ENCODE data around the gene KCNQ4. TPM values are rescaled to one million over a fixed set of nuclear protein-coding genes. Genes with fewer than 3 reads are reported as not detected.

Gene KCNQ4
- 0.44 TPM in 1 of 2 replicates, not detected in the other for total RNA-seq (2012; rRNA removed)

DNA sequence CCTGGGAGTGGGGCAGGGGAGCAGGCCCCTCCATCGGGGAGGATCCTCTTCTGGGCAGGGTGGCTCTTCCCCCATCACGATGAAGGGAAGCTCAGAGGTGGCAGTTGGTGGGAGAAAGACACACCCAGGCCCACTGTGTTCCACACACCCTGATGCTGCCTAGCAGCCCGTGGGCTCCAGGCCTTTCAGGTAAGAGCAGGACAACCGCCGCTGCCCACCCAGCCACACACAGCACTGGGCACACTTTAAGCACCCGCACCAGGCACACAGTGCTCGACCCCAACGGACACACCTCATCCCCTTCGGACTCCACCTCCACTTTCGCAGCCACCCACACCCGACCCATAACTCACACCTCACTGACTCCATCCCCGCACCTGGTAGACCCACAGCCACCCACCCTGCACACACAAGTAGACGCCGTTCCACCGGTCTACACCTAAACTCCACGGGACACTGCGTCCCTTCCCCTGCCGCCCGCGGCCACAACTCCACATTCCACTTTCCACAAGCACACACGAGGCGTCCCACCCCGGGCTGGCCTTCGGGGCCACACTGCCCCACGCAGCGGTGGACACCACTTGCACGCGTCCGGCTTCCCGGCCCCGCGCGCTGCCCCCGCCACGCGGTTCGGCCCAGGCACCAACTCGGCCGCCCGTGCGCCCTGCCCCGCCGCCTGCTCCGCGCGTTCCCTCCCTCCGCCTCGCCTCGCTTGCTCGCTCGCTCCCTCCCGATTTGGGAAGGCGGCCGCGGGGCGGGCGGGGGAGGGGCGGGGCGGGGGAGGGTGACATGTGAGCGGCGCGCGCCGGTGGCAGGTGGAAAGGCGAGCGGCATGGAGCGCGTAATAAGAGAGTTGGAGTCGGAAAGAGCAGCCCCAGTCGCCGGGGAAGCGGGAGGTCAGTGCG, at the start of gene KCNQ4:
Gene KCNQ4 (plus strand): TSS at position 787 of the 905 bp plus-strand sequence. CDS start 307 bp downstream, outside the sequence.
- Histone ChIP-seq H3K4me1 (ENCODE audit: control insufficient read depth, insufficient read depth, low read length) (peaks cover 14% of the 10 kb centered on the region), H3K4me2 (ENCODE audit: low read length) (peak within 1 kb of the TSS; percentile 83), H3K9ac (ENCODE audit: low read depth, low read length) (no peak within 1 kb of the TSS), H3K4me3 (ENCODE audit: low read length) (peak within 1 kb of the TSS; percentile 63), H3K9me3 (replicated peaks; ENCODE audit: low read length) (no peaks in the 10 kb centered on the region), H3K36me3 (ENCODE audit: insufficient read depth, low read length) (no peaks in the 10 kb centered on the region), H3K27me3 (ENCODE audit: control insufficient read depth, insufficient read depth, low read length) (peaks cover 21% of the 10 kb centered on the region)

DNA sequence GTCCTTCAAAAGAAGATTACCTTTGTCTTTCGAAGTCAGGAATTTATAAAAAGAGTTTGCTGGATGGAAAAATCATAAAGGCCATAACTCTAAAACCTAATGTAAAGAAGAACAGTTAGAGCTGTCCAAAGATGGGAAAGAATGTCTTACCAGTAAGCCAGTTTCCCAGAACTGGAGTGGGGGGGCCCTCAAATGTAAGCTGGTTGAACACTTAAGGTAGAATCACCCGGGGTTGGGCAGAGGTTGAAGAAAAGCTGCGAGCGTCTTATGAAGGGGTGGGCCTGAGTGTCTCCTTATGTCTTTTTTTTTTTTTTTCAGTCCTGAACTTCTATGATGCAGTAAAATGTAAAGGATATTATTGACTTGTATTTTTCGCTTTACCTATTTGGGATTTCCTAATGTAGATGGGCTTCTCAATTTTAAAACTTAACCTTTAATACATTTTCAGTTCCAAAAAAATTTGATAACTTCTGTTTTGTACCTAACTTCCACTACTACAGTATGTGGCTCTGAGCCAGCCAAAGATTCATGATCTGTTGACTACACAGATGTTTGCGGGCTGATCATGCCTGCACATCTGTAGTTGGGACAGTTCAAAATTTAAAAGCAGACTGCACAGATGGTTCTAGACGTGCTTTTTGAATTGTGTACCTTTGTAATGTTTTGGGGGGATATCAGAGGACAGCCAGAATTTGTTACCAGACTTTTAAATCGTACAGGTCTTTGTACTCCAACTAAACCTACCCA, 48.5 kb upstream of the KCNQ4 start:
- no peaks in the 10 kb centered on the region for H3K9me3 ChIP-seq (replicated peaks; ENCODE audit: low read length)
- H3K36me3 ChIP-seq (ENCODE audit: insufficient read depth, low read length): peaks cover 12% of the 10 kb centered on the region
- H3K27me3 ChIP-seq (ENCODE audit: control insufficient read depth, insufficient read depth, low read length): no peaks in the 10 kb centered on the region
- peaks cover 11% of the 10 kb centered on the region for H3K4me1 ChIP-seq (ENCODE audit: control insufficient read depth, insufficient read depth, low read length)
- H3K4me3 ChIP-seq (ENCODE audit: low read length): no peak overlapping the region
- H3K4me2 ChIP-seq (ENCODE audit: low read length): no peak overlapping the region
- H3K9ac ChIP-seq (ENCODE audit: low read depth, low read length): no peak overlapping the region

DNA sequence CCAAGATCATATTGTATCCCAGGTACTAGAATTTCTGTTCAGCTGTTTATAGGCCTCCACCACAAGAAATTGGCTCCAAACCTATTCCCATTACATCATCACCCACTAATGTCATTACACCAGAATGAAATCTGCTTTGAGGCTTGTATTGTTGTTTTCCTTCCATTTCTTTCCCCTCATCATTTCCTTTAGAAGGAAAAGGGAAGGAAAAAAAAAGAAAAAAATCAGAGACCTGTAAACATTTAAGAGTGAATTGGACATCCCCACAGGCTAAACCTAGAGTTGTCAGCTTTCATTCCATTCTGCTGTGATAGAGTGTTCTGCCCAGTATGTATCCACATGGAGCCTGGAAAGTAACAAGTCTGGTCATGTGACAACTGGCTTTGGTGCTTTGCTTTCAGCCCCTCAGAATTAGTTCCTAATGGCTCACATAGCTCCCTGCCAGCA, 47.5 kb upstream of the KCNQ4 start:
- Histone ChIP-seq H3K4me3 (ENCODE audit: low read length) (no peak overlapping the region), H3K9me3 (replicated peaks; ENCODE audit: low read length) (no peaks in the 10 kb centered on the region), H3K4me1 (ENCODE audit: control insufficient read depth, insufficient read depth, low read length) (peaks cover 11% of the 10 kb centered on the region), H3K27me3 (ENCODE audit: control insufficient read depth, insufficient read depth, low read length) (no peaks in the 10 kb centered on the region), H3K9ac (ENCODE audit: low read depth, low read length) (no peak overlapping the region), H3K36me3 (ENCODE audit: insufficient read depth, low read length) (peaks cover 12% of the 10 kb centered on the region), H3K4me2 (ENCODE audit: low read length) (no peak overlapping the region)

DNA sequence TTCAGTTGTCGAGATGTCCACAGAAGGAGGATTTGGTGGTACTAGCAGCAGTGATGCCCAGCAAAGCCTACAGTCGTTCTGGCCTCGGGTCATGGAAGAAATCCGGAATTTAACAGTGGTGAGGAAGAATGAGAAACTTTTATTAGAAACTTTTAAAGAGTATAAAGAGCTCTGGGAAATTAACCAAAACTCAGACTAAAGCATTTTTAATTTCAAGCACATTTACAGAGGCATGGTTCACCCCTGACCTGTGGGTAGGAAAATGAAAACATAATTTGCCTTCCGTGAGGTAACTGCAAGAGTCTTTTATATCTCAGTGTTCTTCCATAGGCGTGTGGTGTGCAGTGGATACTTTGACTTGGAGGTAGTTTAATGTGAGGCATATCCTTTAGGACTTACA, 44.8 kb upstream of the KCNQ4 start:
- Histone ChIP-seq H3K4me1 (ENCODE audit: control insufficient read depth, insufficient read depth, low read length) (peaks cover 11% of the 10 kb centered on the region), H3K36me3 (ENCODE audit: insufficient read depth, low read length) (peaks cover 12% of the 10 kb centered on the region), H3K9me3 (replicated peaks; ENCODE audit: low read length) (no peaks in the 10 kb centered on the region), H3K4me2 (ENCODE audit: low read length) (no peak overlapping the region), H3K4me3 (ENCODE audit: low read length) (no peak overlapping the region), H3K27me3 (ENCODE audit: control insufficient read depth, insufficient read depth, low read length) (no peaks in the 10 kb centered on the region), H3K9ac (ENCODE audit: low read depth, low read length) (no peak overlapping the region)

DNA sequence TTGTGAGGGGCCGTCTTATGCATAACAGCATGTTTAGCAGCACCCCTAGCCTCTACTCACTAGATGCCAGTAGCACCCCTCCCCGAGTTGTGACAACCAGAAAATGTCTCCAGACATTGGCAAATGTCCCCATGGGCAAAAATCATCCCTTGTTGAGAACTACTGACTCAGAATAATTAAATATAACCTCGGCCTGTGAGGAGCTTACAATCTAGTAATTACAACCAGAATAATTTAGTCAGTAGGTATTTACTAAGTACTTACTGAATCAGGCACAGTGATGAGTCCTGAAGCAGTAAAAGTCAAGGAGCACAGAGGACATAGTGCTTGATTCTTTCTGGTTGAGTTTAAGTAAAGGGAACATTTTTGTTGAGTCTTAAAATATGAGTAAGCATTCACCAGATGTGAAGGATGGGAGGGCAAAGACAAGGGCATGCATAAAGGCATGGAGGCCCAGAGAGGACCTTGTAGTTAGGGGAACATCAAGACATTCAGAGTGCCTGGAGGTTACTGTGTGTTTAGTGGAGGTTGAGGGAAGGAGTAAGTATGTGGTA, 44.1 kb upstream of the KCNQ4 start:
- no peaks in the 10 kb centered on the region for H3K9me3 ChIP-seq (replicated peaks; ENCODE audit: low read length)
- no peaks in the 10 kb centered on the region for H3K27me3 ChIP-seq (ENCODE audit: control insufficient read depth, insufficient read depth, low read length)
- peaks cover 11% of the 10 kb centered on the region for H3K4me1 ChIP-seq (ENCODE audit: control insufficient read depth, insufficient read depth, low read length)
- no peak overlapping the region for H3K4me2 ChIP-seq (ENCODE audit: low read length)
- no peak overlapping the region for H3K4me3 ChIP-seq (ENCODE audit: low read length)
- H3K9ac ChIP-seq (ENCODE audit: low read depth, low read length): no peak overlapping the region
- peaks cover 12% of the 10 kb centered on the region for H3K36me3 ChIP-seq (ENCODE audit: insufficient read depth, low read length)

DNA sequence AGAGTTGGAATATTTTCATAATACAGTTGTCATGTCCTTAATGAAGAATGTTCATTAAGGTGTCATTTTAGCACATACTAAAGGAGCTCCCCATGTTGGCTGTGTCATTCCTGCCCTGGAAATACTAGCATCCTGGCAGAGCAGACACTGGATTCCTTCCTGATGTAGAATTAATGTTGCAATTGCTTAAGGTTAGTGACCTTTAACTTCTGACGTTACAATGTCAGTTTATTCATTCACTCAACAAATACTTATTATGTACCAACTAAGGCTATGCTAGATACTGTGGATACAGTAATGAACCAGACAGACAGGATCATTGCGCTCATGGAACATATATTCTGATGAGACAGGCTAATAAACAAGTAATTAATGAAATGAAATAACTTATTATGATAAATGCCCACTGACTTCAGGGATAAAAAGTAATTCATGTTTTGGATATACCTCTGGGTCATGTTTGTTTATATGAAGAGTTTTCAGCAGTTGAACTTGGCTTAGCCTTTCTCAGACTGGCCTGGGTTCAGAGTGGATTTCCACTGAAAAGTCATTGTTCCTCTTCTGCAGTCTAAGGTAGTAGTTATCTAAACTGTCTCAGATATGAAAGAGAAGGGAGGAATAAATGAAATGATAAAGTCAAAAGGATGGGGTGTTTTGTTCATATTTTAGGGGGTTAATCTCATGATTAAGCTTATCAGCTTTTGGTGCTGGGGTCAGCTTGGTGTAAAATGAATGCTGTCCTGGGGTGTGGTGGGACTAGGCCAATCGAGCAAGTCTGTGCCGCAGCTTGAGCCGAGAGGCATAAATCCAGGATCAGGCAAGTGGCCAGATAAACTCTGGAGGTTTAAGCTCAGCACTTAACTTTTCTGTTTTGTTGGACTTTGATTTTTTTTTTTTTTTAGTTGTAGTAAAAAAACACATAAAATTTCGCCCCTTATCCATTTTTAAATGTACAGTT, 43.3 kb upstream of the KCNQ4 start:
- Histone ChIP-seq H3K27me3 (ENCODE audit: control insufficient read depth, insufficient read depth, low read length) (no peaks in the 10 kb centered on the region), H3K9me3 (replicated peaks; ENCODE audit: low read length) (no peaks in the 10 kb centered on the region), H3K9ac (ENCODE audit: low read depth, low read length) (no peak overlapping the region), H3K4me2 (ENCODE audit: low read length) (no peak overlapping the region), H3K4me1 (ENCODE audit: control insufficient read depth, insufficient read depth, low read length) (peaks cover 11% of the 10 kb centered on the region), H3K4me3 (ENCODE audit: low read length) (no peak overlapping the region), H3K36me3 (ENCODE audit: insufficient read depth, low read length) (peaks cover 12% of the 10 kb centered on the region)

DNA sequence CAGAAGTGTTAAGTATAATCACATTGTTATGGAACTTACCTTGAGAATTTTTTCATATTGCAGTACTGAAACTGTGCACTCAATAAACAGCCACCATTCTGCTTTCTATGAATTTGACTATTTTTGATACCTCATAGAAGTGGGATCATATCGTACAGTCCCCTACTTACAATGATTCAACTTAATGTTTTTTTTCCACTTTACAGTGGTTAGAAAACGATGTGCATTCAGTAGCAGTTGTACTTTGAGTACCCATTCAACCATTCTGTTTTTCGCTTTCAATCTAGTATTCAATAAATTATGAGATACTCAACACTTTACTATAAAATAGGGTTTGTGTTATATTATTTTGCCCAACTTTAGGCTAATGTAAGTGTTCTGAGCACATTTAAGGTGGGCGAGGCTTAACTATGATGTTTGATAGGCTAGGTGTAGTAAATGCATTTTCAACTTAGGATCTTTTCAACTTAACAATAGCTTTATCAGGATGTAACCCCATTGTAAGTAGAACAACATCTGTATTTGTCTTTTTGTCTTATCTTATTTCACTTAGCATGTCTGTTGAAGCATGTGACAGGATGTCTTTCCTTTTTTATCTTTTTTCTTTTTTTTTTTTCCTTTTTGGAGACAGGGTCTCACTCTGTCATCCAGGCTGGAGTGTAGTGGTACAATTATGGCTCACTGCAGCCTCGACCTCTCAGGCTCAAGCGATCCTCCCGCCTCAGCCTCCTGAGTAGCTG, 42.4 kb upstream of the KCNQ4 start:
- no peak overlapping the region for H3K9ac ChIP-seq (ENCODE audit: low read depth, low read length)
- peaks cover 12% of the 10 kb centered on the region for H3K4me1 ChIP-seq (ENCODE audit: control insufficient read depth, insufficient read depth, low read length)
- no peak overlapping the region for H3K4me3 ChIP-seq (ENCODE audit: low read length)
- H3K9me3 ChIP-seq (replicated peaks; ENCODE audit: low read length): no peaks in the 10 kb centered on the region
- no peaks in the 10 kb centered on the region for H3K27me3 ChIP-seq (ENCODE audit: control insufficient read depth, insufficient read depth, low read length)
- peaks cover 12% of the 10 kb centered on the region for H3K36me3 ChIP-seq (ENCODE audit: insufficient read depth, low read length)
- no peak overlapping the region for H3K4me2 ChIP-seq (ENCODE audit: low read length)

DNA sequence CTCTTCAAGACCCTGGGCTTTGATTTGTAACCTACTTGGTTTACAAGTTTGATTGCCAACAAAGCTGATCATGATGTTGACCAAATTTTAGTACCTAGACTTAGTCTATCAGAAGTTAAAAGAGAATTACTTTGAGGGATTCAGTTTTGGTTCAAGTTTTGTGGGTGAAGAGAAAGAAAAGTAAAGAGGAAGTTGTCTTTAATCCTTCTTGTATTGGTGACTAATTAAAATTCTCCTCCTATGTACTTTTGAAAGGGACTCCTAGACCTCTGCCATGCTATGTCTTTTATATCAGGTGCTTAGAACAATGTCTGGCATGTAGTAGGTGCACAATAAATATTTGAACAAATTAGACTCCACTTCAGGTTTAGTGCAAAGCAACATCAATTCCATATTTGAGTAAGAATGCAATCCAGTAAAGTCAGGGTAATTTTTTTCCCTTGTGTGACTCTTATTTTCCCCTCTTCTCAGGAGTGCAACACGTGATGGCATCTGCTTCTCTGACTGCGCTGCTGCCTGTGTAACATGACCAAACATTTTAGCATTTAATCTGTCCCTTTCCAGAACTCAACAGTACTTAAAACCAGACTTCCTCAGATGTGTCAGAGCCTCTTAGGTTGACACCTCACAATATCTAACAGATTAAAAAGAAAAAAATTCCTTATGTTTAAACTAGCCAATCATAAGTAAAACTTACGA, 41.1 kb upstream of the KCNQ4 start:
- H3K4me1 ChIP-seq (ENCODE audit: control insufficient read depth, insufficient read depth, low read length): peaks cover 17% of the 10 kb centered on the region
- no peaks in the 10 kb centered on the region for H3K9me3 ChIP-seq (replicated peaks; ENCODE audit: low read length)
- H3K36me3 ChIP-seq (ENCODE audit: insufficient read depth, low read length): peaks cover 12% of the 10 kb centered on the region

DNA sequence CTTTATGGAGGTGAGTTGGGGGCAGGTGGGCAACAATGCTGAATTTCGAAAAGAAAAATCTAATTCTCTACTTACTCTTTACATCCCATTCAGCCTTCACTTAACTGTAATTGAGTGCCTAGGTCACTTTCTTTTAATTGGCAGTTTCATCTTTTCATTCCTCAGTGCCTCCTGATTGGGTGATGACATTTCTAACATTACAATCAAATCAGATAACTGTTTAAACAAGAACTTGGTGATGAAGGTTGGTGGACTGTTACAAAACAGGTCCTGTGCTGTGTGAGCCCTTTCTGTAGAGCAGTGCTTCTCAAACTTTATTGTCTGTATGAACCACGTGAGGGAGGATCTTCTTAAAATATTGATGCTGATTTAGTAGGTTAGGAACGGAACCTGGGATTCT, 40.1 kb upstream of the KCNQ4 start:
- peaks cover 16% of the 10 kb centered on the region for H3K36me3 ChIP-seq (ENCODE audit: insufficient read depth, low read length)
- no peak overlapping the region for H3K4me2 ChIP-seq (ENCODE audit: low read length)
- H3K27me3 ChIP-seq (ENCODE audit: control insufficient read depth, insufficient read depth, low read length): no peaks in the 10 kb centered on the region
- no peak overlapping the region for H3K4me3 ChIP-seq (ENCODE audit: low read length)
- H3K4me1 ChIP-seq (ENCODE audit: control insufficient read depth, insufficient read depth, low read length): peaks cover 17% of the 10 kb centered on the region
- H3K9me3 ChIP-seq (replicated peaks; ENCODE audit: low read length): no peaks in the 10 kb centered on the region
- H3K9ac ChIP-seq (ENCODE audit: low read depth, low read length): no peak overlapping the region

More for the DNA sequence above, 41.1 kb upstream of the KCNQ4 start:
- H3K27me3 ChIP-seq (ENCODE audit: control insufficient read depth, insufficient read depth, low read length): no peaks in the 10 kb centered on the region
- H3K4me3 ChIP-seq (ENCODE audit: low read length): no peak overlapping the region
- H3K9ac ChIP-seq (ENCODE audit: low read depth, low read length): no peak overlapping the region
- no peak overlapping the region for H3K4me2 ChIP-seq (ENCODE audit: low read length)

DNA sequence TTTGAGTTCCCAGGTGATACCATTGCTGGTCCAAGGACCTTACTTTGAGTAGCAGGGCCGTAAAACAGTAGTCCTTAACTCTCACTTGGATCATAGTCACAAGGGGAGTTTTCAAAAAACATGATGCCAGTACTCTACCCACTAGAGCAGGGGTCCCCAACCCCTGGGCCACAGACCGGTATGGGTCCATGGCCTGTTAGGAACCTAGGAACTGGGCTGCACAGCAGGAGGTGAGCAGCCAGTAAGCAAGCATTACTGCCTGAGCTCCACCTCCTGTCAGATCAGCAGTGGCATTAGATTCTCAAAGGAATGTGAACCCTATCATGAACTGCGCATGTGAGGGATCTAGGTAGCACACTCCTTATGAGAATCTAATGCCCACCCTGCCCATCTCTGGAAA, 39.7 kb upstream of the KCNQ4 start:
- H3K27me3 ChIP-seq (ENCODE audit: control insufficient read depth, insufficient read depth, low read length): no peaks in the 10 kb centered on the region
- no peak overlapping the region for H3K4me2 ChIP-seq (ENCODE audit: low read length)
- H3K9me3 ChIP-seq (replicated peaks; ENCODE audit: low read length): no peaks in the 10 kb centered on the region
- no peak overlapping the region for H3K4me3 ChIP-seq (ENCODE audit: low read length)
- H3K4me1 ChIP-seq (ENCODE audit: control insufficient read depth, insufficient read depth, low read length): peaks cover 17% of the 10 kb centered on the region
- H3K9ac ChIP-seq (ENCODE audit: low read depth, low read length): no peak overlapping the region
- peaks cover 20% of the 10 kb centered on the region for H3K36me3 ChIP-seq (ENCODE audit: insufficient read depth, low read length)

Data from skeletal muscle satellite cell (primary cell).